Hematopoietic multipotent progenitor cell (in vitro differentiated cells): ENCODE data around the gene METTL27. TPM values are rescaled to one million over a fixed set of nuclear protein-coding genes. Genes with fewer than 3 reads are reported as not detected.
A peak's percentile ranks its signal among the peaks of the same experiment; 100 is the strongest.

Source experiments
- DNase-seq, 3 donors: peaks; one replicate each; pipeline ENCODE4 v3.0.0-alpha.2; 2011 to 2015; ENCODE audit warnings: low read depth in 2 of 3, low spot score in 2 of 3
- total RNA-seq: library from RNA; depleted of rRNA; stranded (reverse); fragments of >200 nt; gene quantifications from one replicate; pipeline ENCODE4 v1.2.3, GENCODE V29; 2012

Gene METTL27
- total RNA-seq, 1 donor, result 0.27 TPM

- no peak for DNase-seq
Measured at GRCh38 chr7:73870041-73870492, 27.8 kb upstream of the METTL27 start.

GRCh38 chr7:73869011-73869798 is 26.9 kb upstream of the METTL27 start:
- no peak for DNase-seq

- no peak for DNase-seq
Measured at GRCh38 chr7:73866446-73866767, 24.1 kb upstream of the METTL27 start.

- DNase-seq, result peak in 1 of 3 donors; percentile 90
Measured at GRCh38 chr7:73865738-73866445, 23.6 kb upstream of the METTL27 start.

- DNase-seq, result no peak
Measured at GRCh38 chr7:73864981-73865711, 22.8 kb upstream of the METTL27 start.

- no peak for DNase-seq
Measured at GRCh38 chr7:73861305-73861704, 19.0 kb upstream of the METTL27 start.

GRCh38 chr7:73860859-73861258 is 18.5 kb upstream of the METTL27 start, which contains the start of gene TMEM270:
TSS of gene TMEM270 (plus strand) at chr7:73861159. CDS start at chr7:73861195, 36 bp downstream.
- no peak for DNase-seq

- no peak for DNase-seq
Measured at GRCh38 chr7:73858807-73859206, 16.5 kb upstream of the METTL27 start.

GRCh38 chr7:73856941-73857340 is 14.6 kb upstream of the METTL27 start:
- DNase-seq, result no peak

- no peak for DNase-seq
Measured at GRCh38 chr7:73852500-73852899, 10.2 kb upstream of the METTL27 start.

GRCh38 chr7:73851410-73852338 is 9.4 kb upstream of the METTL27 start:
- DNase-seq, result peak in 2 of 3 donors; percentile 73 to 79

GRCh38 chr7:73850781-73851207 is 8.5 kb upstream of the METTL27 start:
- no peak for DNase-seq

- no peak for DNase-seq
Measured at GRCh38 chr7:73847941-73848723, 5.8 kb upstream of the METTL27 start.

- peak in 1 of 3 donors; percentile 28 for DNase-seq
Measured at GRCh38 chr7:73845701-73846195, 3.4 kb upstream of the METTL27 start.

GRCh38 chr7:73844848-73845460 is 2.6 kb upstream of the METTL27 start:
- no peak for DNase-seq

- peak in 1 of 3 donors; percentile 56 for DNase-seq
Measured at GRCh38 chr7:73844131-73844547, 1.8 kb upstream of the METTL27 start.

GRCh38 chr7:73841689-73842066 is 638 bp downstream of the METTL27 start:
- DNase-seq, result no peak

GRCh38 chr7:73840715-73841379 is 1.5 kb downstream of the METTL27 start:
- no peak for DNase-seq
